Thoracic aorta (tissue), 2 donors: ENCODE data around the gene CHN2. TPM values are rescaled to one million over a fixed set of nuclear protein-coding genes. Genes with fewer than 3 reads are reported as not detected.

ENCODE experiments used
- ATAC-seq: fragments of 150-250 bp; one replicate; pipeline ENCODE4 v1.8.0; 2017; ENCODE audit warnings: low read depth; ENCODE audit not compliant: insufficient number of reproducible peaks, low FRiP score
- DNase-seq: peaks from one replicate; pipeline ENCODE4 v3.0.0-alpha.2; 2020; ENCODE audit warnings: low spot score
- H3K27ac ChIP-seq, 2 donors: fragments of 200-600 bp; sonication (generic); 1 replicate in 1 of 2; 2 replicates in 1 of 2; pipeline ENCODE4 v1.5.1; 2016; ENCODE audit warnings: mild to moderate bottlenecking in 2 of 2, moderate library complexity in 2 of 2
- H3K27me3 ChIP-seq: fragments of 200-600 bp; sonication (generic); replicated peaks from 2 replicates; pipeline ENCODE4 v1.6.0; 2016; ENCODE audit warnings: mild to moderate bottlenecking; ENCODE audit not compliant: insufficient read depth
- H3K36me3 ChIP-seq: fragments of 200-600 bp; sonication (generic); one replicate; pipeline ENCODE4 v1.5.1; 2016
- H3K4me1 ChIP-seq, 2 donors: fragments of 200-600 bp; sonication (generic); 1 replicate in 1 of 2; 2 replicates in 1 of 2; pipeline versions ENCODE4 v1.5.1 to v1.6.0; 2016; ENCODE audit warnings: low read depth in 2 of 2, mild to moderate bottlenecking in 1 of 2; ENCODE audit not compliant: control insufficient read depth in 1 of 2
- H3K4me3 ChIP-seq: fragments of 200-600 bp; sonication (generic); 2 replicates; pipeline ENCODE4 v1.5.1; 2016; ENCODE audit warnings: mild to moderate bottlenecking
- H3K9me3 ChIP-seq: fragments of 200-600 bp; sonication (generic); 2 replicates; pipeline ENCODE4 v1.5.1; 2016
- CTCF ChIP-seq: fragments of 200-600 bp; sonication (generic); IDR thresholded peaks from one replicate; pipeline ENCODE4 v1.5.1; 2019; ENCODE audit warnings: antibody characterized with exemption
- total RNA-seq, 2 donors: library from RNA; depleted of rRNA; stranded (reverse); fragments of >200 nt; gene quantifications; one replicate each; pipeline versions ENCODE4 v1.1.0 to v1.2.3, GENCODE V29; 2016

Gene CHN2
- total RNA-seq, 2 donors from 2014 or later: 22.6 to 44.7 TPM

- Histone ChIP-seq H3K27me3 (no peaks in the 10 kb centered on the region), H3K27ac (no peak overlapping the region), H3K9me3 (no peaks in the 10 kb centered on the region), H3K4me1 (peaks cover 5 to 12% of the 10 kb centered on the region in 2 donors), H3K4me3 (no peak overlapping the region), H3K36me3 (no peaks in the 10 kb centered on the region)
- TF ChIP-seq CTCF: no peak
- no peak for DNase-seq
- ATAC-seq: no peak
These were observed 130.9 kb downstream of the CHN2 start for GRCh38 chr7:29325476-29325875.

DNA sequence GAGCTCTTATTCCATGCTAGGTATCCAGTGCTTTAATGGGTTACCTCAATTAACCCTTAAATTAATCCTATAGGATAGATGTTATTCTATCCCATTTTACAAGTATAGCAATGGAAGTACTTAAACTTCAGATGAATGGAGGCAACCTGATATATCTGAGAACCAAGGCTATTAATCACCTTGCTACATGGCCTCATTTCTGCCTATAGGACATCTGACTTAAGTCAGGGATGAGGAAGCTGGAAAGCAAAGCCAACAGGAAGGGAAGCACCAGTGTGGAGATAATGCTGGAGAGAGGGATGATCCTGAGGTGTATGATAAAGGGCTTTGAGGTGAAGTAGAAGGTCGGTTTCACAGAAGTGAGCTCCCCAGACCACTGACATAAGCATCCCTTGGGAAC is 132.3 kb downstream of the CHN2 start:
- DNase-seq: no peak
- no peak for ATAC-seq
- H3K4me3 ChIP-seq: no peak overlapping the region
- H3K4me1 ChIP-seq: peaks cover 9 to 12% of the 10 kb centered on the region in 2 donors
- no peak overlapping the region for H3K27ac ChIP-seq
- no peaks in the 10 kb centered on the region for H3K27me3 ChIP-seq
- H3K36me3 ChIP-seq: no peaks in the 10 kb centered on the region
- no peak for TF ChIP-seq CTCF
- no peaks in the 10 kb centered on the region for H3K9me3 ChIP-seq

- ATAC-seq (no peak), DNase-seq (no peak)
- H3K4me3 ChIP-seq: no peak overlapping the region
- no peaks in the 10 kb centered on the region for H3K27me3 ChIP-seq
- H3K9me3 ChIP-seq: no peaks in the 10 kb centered on the region
- peaks cover 12 to 14% of the 10 kb centered on the region in 2 donors for H3K4me1 ChIP-seq
- H3K36me3 ChIP-seq: no peaks in the 10 kb centered on the region
- no peak for TF ChIP-seq CTCF
- no peak overlapping the region for H3K27ac ChIP-seq
These were observed 132.9 kb downstream of the CHN2 start for GRCh38 chr7:29327455-29327854.

DNA sequence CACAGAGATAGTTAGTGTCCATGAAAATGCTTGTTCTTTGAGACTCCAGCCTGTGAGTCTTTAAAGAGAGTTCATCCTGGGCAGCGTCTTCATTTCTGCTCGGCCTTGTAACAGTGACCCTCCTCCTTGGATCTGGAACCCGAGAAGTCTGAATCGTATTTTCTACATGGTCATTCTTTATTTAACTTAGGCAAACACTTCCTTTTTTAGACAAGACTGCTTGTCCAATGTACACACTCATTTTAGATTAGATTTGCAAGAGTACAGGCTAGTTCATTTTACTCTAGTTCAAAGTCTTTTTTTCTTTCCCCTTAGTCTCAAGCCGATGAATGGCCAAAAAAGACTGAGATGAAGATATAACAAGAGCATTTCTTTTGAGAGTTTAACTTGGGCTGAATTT is 133.5 kb downstream of the CHN2 start:
- no peaks in the 10 kb centered on the region for H3K9me3 ChIP-seq
- H3K4me1 ChIP-seq: peaks cover 12 to 14% of the 10 kb centered on the region in 2 donors
- no peak overlapping the region for H3K4me3 ChIP-seq
- H3K27ac ChIP-seq: peak overlapping the region in 1 of 2 donors; percentile 2
- no peaks in the 10 kb centered on the region for H3K36me3 ChIP-seq
- no peaks in the 10 kb centered on the region for H3K27me3 ChIP-seq
- ATAC-seq: no peak
- no peak for DNase-seq
- no peak for TF ChIP-seq CTCF

DNA sequence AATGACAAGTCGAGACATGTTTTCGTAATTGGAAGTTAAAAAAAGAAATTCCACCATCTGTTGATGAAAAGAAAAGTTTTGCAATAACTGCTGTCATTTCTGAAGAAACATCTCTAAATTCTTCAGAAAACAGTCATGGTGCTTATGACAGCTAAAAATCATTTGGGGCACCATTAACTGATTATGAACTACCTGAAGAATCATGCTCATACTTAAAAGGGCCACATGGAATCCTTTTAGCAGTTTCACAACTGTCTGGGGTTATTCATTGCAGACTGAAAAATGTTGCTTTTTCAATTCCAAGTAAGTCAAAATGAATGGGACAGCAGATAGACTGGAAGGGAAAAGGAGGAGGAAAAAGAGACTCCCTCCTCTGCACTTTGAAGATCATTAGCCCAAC is 134.2 kb downstream of the CHN2 start:
- H3K4me3 ChIP-seq: no peak overlapping the region
- peaks cover 12 to 14% of the 10 kb centered on the region in 2 donors for H3K4me1 ChIP-seq
- DNase-seq: no peak
- no peak for TF ChIP-seq CTCF
- no peak for ATAC-seq
- no peaks in the 10 kb centered on the region for H3K9me3 ChIP-seq
- H3K27ac ChIP-seq: no peak overlapping the region
- H3K27me3 ChIP-seq: no peaks in the 10 kb centered on the region
- H3K36me3 ChIP-seq: no peaks in the 10 kb centered on the region
